ENCODE results near the gene LMCD1. TPM values are rescaled to one million over a fixed set of nuclear protein-coding genes. Genes with fewer than 3 reads are reported as not detected.

LMCD1 gene
- polyA plus RNA-seq, 2 of the 4 experiments (the other 2 are of a cell fraction): 64.3 to 85.4 TPM

- no peak for FAIRE-seq
- H3K4me2 ChIP-seq: no peak overlapping the region
- no peak for ATAC-seq
- CTCF ChIA-PET: interaction anchor here (5.0 kb wide), 1 partner anchor 16 kb away, joined by 42 read pairs; no protein-coding TSS in a partner anchor
- no peak for DNase-seq (ENCODE audit: low read depth in 1 of 2, low spot score in 1 of 2)
- H3K9me3 ChIP-seq: no peaks in the 10 kb centered on the region
- peaks cover 25% of the 10 kb centered on the region for H3K4me1 ChIP-seq
- H3K27ac ChIP-seq: 0 out of 6 replicates have a peak overlapping the region, but pooled peaks of 1 of the 2 experiments have one; percentile 15
- POLR2A ChIA-PET: interaction anchor here (4.5 kb wide), 1 partner anchor 42 kb away, joined by 29 read pairs; the partner anchor contains the start of gene LMCD1
- 79% methylated on average over 10 of the region's 10 CpGs for WGBS (ENCODE audit: missing lambda C conversion rate)
- no peak overlapping the region for H3K4me3 ChIP-seq
- no peak for TF ChIP-seq FOXS1 (CRISPR knock-in tag; IDR thresholded peaks at IDR 0.05)
- TF ChIP-seq EP300 (IDR thresholded peaks at IDR 0.05): no peak
- no peak for TF ChIP-seq NFE2L2 (conservative IDR thresholded peaks at IDR 0.05; ENCODE audit: low read length)
- no peak for TF ChIP-seq ELK1 (IDR thresholded peaks at IDR 0.05; ENCODE audit: low read depth, low read length)
- no peak for TF ChIP-seq RARB (CRISPR knock-in tag; IDR thresholded peaks at IDR 0.05)
- no peak for TF ChIP-seq BHLHE40 (IDR thresholded peaks at IDR 0.05; ENCODE audit: low read depth, low read length)
- TF ChIP-seq NR3C1 (IDR thresholded peaks at IDR 0.05): no peak
- no peak for TF ChIP-seq POLR2AphosphoS2 (conservative IDR thresholded peaks at IDR 0.05; ENCODE audit: low read length)
- TF ChIP-seq, protein P1, sequence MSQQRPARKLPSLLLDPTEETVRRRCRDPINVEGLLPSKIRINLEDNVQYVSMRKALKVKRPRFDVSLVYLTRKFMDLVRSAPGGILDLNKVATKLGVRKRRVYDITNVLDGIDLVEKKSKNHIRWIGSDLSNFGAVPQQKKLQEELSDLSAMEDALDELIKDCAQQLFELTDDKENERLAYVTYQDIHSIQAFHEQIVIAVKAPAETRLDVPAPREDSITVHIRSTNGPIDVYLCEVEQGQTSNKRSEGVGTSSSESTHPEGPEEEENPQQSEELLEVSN (IDR thresholded peaks at IDR 0.05; ENCODE audit: borderline replicate concordance, low read depth): no peak
- TF ChIP-seq SMC3 (IDR thresholded peaks at IDR 0.05): no peak
- TF ChIP-seq ZNF302 (CRISPR knock-in tag; IDR thresholded peaks at IDR 0.05): no peak
- TF ChIP-seq FOSB (CRISPR knock-in tag; IDR thresholded peaks at IDR 0.05): no peak
- no peak for TF ChIP-seq HOXB13 (CRISPR knock-in tag; IDR thresholded peaks at IDR 0.05; ENCODE audit: low read depth)
- TF ChIP-seq, protein P2, sequence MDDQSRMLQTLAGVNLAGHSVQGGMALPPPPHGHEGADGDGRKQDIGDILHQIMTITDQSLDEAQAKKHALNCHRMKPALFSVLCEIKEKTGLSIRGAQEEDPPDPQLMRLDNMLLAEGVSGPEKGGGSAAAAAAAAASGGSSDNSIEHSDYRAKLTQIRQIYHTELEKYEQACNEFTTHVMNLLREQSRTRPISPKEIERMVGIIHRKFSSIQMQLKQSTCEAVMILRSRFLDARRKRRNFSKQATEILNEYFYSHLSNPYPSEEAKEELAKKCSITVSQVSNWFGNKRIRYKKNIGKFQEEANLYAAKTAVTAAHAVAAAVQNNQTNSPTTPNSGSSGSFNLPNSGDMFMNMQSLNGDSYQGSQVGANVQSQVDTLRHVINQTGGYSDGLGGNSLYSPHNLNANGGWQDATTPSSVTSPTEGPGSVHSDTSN (IDR thresholded peaks at IDR 0.05): no peak
- TF ChIP-seq CHD2 (IDR thresholded peaks at IDR 0.05; ENCODE audit: low read length, partially characterized antibody): no peak
Observed at GRCh38 chr3:8460050-8460708, 41.4 kb upstream of the LMCD1 start.

DNA sequence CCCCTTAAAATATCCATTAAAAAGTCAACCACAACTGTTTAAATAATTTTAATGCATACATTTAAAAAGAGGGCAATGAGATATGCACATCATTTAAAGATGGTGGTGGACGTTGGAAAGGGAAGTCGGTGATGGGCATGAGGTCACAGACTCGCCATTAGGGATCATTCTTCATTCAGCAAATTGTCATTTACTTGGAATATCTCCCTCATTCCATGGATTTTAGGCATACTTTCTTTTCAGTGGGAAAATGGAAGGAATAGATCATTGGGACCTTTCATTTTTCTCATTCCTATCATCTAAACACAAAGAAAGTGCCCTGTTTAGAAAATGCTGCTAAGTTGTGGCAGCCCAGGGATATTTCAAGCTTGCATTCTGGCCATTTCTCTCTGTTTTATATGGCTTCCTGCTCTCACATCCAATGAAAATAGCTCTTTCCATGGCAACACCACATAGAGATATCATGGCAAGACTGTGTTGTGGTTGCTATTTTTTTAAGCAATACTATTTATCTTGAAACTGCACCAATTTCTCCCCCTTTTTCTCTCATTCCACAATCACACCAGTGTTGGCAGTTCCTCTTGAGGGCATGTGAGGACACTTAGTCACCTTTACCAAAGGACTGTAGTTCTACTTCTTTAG, 40.7 kb upstream of the LMCD1 start:
- H3K4me3 ChIP-seq: no peak overlapping the region
- H3K4me1 ChIP-seq: peaks cover 17% of the 10 kb centered on the region
- POLR2A ChIA-PET: interaction anchor here (0.6 to 1.8 kb wide), 2 partner anchors 17 to 41 kb away, joined by 3 to 6 read pairs; partner anchors contain the start of gene LMCD1
- no peak for FAIRE-seq
- 0 out of 6 replicates have a peak overlapping the region, but pooled peaks of 1 of the 2 experiments have one; percentile 14 for H3K27ac ChIP-seq
- no peak for ATAC-seq
- H3K9me3 ChIP-seq: no peaks in the 10 kb centered on the region
- no peak overlapping the region for H3K4me2 ChIP-seq
- WGBS (ENCODE audit: missing lambda C conversion rate): 87% methylated on average over 3 of the region's 3 CpGs
- TF ChIP-seq RCOR1 (IDR thresholded peaks at IDR 0.05; ENCODE audit: low read depth, low read length) (no peak), RARB (CRISPR knock-in tag; IDR thresholded peaks at IDR 0.05) (no peak), GATA3 (IDR thresholded peaks at IDR 0.05; ENCODE audit: borderline replicate concordance) (no peak), POLR2AphosphoS2 (conservative IDR thresholded peaks at IDR 0.05; ENCODE audit: low read length) (no peak), KDM1A (IDR thresholded peaks at IDR 0.05; ENCODE audit: low read depth) (no peak), ELK1 (IDR thresholded peaks at IDR 0.05; ENCODE audit: low read depth, low read length) (no peak), HOXB13 (CRISPR knock-in tag; IDR thresholded peaks at IDR 0.05; ENCODE audit: low read depth) (no peak), RNF2 (IDR thresholded peaks at IDR 0.05; ENCODE audit: borderline replicate concordance, low read depth) (no peak)
- TF ChIP-seq, protein P3, sequence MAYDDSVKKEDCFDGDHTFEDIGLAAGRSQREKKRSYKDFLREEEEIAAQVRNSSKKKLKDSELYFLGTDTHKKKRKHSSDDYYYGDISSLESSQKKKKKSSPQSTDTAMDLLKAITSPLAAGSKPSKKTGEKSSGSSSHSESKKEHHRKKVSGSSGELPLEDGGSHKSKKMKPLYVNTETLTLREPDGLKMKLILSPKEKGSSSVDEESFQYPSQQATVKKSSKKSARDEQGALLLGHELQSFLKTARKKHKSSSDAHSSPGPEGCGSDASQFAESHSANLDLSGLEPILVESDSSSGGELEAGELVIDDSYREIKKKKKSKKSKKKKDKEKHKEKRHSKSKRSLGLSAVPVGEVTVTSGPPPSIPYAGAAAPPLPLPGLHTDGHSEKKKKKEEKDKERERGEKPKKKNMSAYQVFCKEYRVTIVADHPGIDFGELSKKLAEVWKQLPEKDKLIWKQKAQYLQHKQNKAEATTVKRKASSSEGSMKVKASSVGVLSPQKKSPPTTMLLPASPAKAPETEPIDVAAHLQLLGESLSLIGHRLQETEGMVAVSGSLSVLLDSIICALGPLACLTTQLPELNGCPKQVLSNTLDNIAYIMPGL (CRISPR knock-in tag; IDR thresholded peaks at IDR 0.05; ENCODE audit: borderline replicate concordance): no peak
- TF ChIP-seq, protein P1 (IDR thresholded peaks at IDR 0.05; ENCODE audit: borderline replicate concordance, low read depth): no peak
- CTCF ChIA-PET: interaction anchor here (1.5 kb wide), 1 partner anchor 12 kb away, joined by 4 read pairs; no protein-coding TSS in a partner anchor
- DNase-seq (ENCODE audit: low read depth in 1 of 2, low spot score in 1 of 2): no peak
